BLaER1 treated with 17β-estradiol and CSF1 and Interleukin-3, amounts not matched to agents 10 nM and 100 nM (cell line): ENCODE data around the gene ITGA7.

Source experiments
- H3K27ac ChIP-seq, 11 experiments: shearing (Covaris generic); formaldehyde crosslinking; 2 replicates each; pipeline ENCODE4 v1.8.1; 2022
- H3K27me3 ChIP-seq, 11 experiments: shearing (Covaris generic); formaldehyde crosslinking; 2 replicates each; pipeline ENCODE4 v1.8.1; 2022
- H3K36me3 ChIP-seq, 11 experiments: shearing (Covaris generic); formaldehyde crosslinking; 2 replicates each; pipeline ENCODE4 v1.8.1; 2022
- H3K4me1 ChIP-seq, 10 experiments: shearing (Covaris generic); formaldehyde crosslinking; 2 replicates each; pipeline ENCODE4 v1.8.1; 2022
- H3K4me2 ChIP-seq, 11 experiments: shearing (Covaris generic); formaldehyde crosslinking; 2 replicates each; pipeline ENCODE4 v1.8.1; 2022
- H3K4me3 ChIP-seq, 10 experiments: shearing (Covaris generic); formaldehyde crosslinking; 2 replicates each; pipeline ENCODE4 v1.8.1; 2022
- H3K9ac ChIP-seq, 11 experiments: shearing (Covaris generic); formaldehyde crosslinking; 2 replicates each; pipeline ENCODE4 v1.8.1; 2022
- H3K9me3 ChIP-seq, 11 experiments: shearing (Covaris generic); formaldehyde crosslinking; replicated peaks in 1 of 11; 2 replicates each; pipeline ENCODE4 v1.8.1; 2022
- H4K20me1 ChIP-seq, 11 experiments: shearing (Covaris generic); formaldehyde crosslinking; 2 replicates each; pipeline ENCODE4 v1.8.1; 2022
- Cebpa-rat ChIP-seq, 11 experiments: shearing (Covaris generic); IDR thresholded peaks; 2 replicates each; pipeline ENCODE4 v1.8.1; 2022

Gene ITGA7

DNA sequence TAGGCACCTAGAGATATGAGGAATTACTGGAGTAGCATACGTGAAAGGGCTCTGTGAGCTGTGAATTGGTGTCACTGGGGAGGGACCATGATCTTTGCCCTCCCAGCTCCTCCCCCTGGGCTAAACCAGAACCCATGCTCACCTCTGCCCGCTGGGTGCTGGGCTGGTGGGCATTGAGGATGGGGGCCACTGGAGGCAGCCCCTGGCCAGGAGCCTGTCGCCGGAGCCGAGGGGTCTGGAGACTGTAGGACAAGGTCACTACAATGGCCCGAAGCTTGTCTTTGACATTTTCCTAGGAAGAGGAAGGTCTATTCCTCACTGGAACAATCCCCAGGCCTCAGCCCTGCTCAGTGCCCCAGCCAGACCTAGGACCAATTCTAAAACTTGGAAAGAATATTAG, 11.6 kb downstream of the ITGA7 start:
- H3K27ac ChIP-seq: no peak overlapping the region
- no peaks in the 10 kb centered on the region for H3K36me3 ChIP-seq
- peaks cover 0 to 11% (median 6%) of the 10 kb centered on the region in 10 experiments; a peak in 11 of 20 replicates for H3K4me1 ChIP-seq
- no peak overlapping the region for H3K9ac ChIP-seq
- H3K4me3 ChIP-seq: no peak overlapping the region
- no peak overlapping the region for H3K4me2 ChIP-seq
- no peaks in the 10 kb centered on the region; a peak in 1 of 22 replicates for H4K20me1 ChIP-seq
- no peaks in the 10 kb centered on the region for H3K27me3 ChIP-seq
- no peak for TF ChIP-seq Cebpa-rat (IDR thresholded peaks at IDR 0.05)
- H3K9me3 ChIP-seq: no peaks in the 10 kb centered on the region

DNA sequence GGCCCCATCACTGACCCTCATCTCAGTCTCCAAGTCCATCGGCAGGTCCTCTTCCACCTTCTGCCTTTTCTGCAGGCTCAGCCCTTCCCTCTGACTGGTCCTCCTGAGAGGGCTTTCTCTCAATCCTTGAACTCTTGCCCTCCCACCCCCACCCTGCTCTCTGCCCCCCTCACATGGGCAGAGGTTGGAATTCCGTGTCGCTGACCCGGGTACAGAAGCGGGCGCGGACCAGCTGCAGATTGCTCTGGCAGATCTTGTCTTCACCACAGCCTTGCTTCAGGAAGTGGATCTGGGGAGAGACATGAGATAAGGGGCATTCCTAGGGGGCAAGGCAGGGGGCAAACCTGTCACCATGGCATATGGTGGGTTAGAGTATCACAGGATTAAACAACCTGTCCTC, 12.4 kb downstream of the ITGA7 start:
- no peaks in the 10 kb centered on the region for H4K20me1 ChIP-seq
- no peak overlapping the region for H3K4me2 ChIP-seq
- H3K9me3 ChIP-seq: no peaks in the 10 kb centered on the region
- no peak for TF ChIP-seq Cebpa-rat (IDR thresholded peaks at IDR 0.05)
- H3K4me3 ChIP-seq: no peak overlapping the region
- H3K4me1 ChIP-seq: peaks cover 0 to 4% (median 0%) of the 10 kb centered on the region in 10 experiments; a peak in 5 of 20 replicates
- H3K27ac ChIP-seq: no peak overlapping the region
- no peaks in the 10 kb centered on the region for H3K36me3 ChIP-seq
- H3K27me3 ChIP-seq: no peaks in the 10 kb centered on the region
- no peak overlapping the region for H3K9ac ChIP-seq

GRCh38 chr12:55694651-55695050, 13.1 kb downstream of the ITGA7 start:
- H4K20me1 ChIP-seq: no peaks in the 10 kb centered on the region
- H3K9ac ChIP-seq: no peak overlapping the region
- TF ChIP-seq Cebpa-rat (IDR thresholded peaks at IDR 0.05): no peak
- no peak overlapping the region for H3K4me2 ChIP-seq
- no peaks in the 10 kb centered on the region for H3K27me3 ChIP-seq
- H3K4me1 ChIP-seq: 0 out of 20 replicates have a peak, but pooled peaks cover 0 to 4% (median 0%) of the 10 kb centered on the region in 10 experiments
- no peaks in the 10 kb centered on the region for H3K36me3 ChIP-seq
- H3K27ac ChIP-seq: no peak overlapping the region
- H3K4me3 ChIP-seq: no peak overlapping the region
- H3K9me3 ChIP-seq: no peaks in the 10 kb centered on the region

DNA sequence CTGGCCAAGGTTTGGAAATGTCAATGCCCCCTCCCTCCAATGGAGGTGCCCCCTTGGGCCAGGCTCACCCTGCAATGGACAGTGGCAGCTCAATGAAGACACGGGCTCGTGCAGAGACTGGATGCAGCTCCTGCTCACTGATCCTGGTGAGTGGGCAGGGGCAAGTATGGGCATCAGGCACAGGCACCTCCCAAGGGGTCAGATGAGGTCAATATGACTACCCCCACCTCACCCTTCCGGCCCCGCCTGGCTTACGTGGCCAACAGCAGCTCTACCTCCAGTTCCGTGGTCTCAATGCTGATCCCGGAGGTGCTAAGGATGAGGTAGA, 13.6 kb downstream of the ITGA7 start:
- Histone ChIP-seq H3K27me3 (no peaks in the 10 kb centered on the region), H3K4me3 (no peak overlapping the region), H3K9ac (no peak overlapping the region), H4K20me1 (no peaks in the 10 kb centered on the region), H3K9me3 (no peaks in the 10 kb centered on the region), H3K4me2 (no peak overlapping the region), H3K36me3 (no peaks in the 10 kb centered on the region), H3K4me1 (0 out of 20 replicates have a peak, but pooled peaks cover 0 to 4% (median 0%) of the 10 kb centered on the region in 10 experiments), H3K27ac (no peak overlapping the region)
- no peak for TF ChIP-seq Cebpa-rat (IDR thresholded peaks at IDR 0.05)

DNA sequence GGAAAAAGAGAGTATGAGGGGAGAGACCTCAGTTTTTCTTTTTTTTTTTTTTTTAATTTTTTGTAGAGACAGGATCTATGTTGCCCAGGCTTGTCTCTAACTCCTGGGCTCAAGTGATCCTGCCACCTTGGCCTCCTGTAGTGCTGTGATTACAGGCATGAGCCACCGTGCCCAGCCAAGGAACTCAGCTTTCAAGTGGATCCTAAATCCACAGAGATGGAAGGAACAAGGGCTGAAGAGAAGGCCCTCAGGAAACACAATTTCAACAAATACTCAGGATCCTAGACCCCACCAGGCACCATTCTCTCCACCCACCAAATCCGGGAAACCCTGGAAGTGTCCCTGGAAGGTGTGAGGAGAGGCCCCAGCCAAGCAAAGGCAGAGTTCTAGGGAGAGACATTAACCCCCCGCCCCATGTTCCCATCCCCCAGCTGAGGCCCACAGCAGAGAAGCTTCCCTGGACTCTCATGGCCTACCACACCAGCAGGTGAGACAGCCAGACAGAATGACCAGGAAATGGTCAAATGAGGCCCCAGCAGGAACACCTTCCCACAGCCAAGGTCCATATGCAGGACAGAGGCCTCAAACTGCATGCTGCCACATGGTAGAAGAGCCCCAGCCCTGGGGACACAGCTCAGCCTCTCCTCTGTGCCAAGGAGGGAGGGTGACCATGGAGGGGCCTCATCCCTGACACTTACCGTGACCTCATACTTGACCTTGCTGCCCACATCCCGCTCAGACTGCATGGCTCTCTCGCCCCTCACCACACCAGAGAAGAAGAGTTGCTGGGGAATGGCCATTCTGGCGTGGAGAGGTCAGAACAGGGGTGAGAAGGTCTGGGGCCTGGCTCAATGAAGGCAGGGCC, 14.1 kb downstream of the ITGA7 start:
- no peak overlapping the region for H3K27ac ChIP-seq
- no peak overlapping the region for H3K4me2 ChIP-seq
- no peaks in the 10 kb centered on the region for H3K9me3 ChIP-seq
- no peaks in the 10 kb centered on the region for H3K27me3 ChIP-seq
- H4K20me1 ChIP-seq: no peaks in the 10 kb centered on the region
- 0 out of 20 replicates have a peak, but pooled peaks cover 0 to 4% (median 0%) of the 10 kb centered on the region in 10 experiments for H3K4me1 ChIP-seq
- no peak for TF ChIP-seq Cebpa-rat (IDR thresholded peaks at IDR 0.05)
- H3K9ac ChIP-seq: no peak overlapping the region
- no peak overlapping the region for H3K4me3 ChIP-seq
- H3K36me3 ChIP-seq: no peaks in the 10 kb centered on the region

GRCh38 chr12:55692631-55693322, 14.9 kb downstream of the ITGA7 start:
- H3K4me2 ChIP-seq: no peak overlapping the region
- H3K27me3 ChIP-seq: no peaks in the 10 kb centered on the region
- H4K20me1 ChIP-seq: no peaks in the 10 kb centered on the region
- no peak for TF ChIP-seq Cebpa-rat (IDR thresholded peaks at IDR 0.05)
- no peak overlapping the region for H3K27ac ChIP-seq
- 0 out of 20 replicates have a peak, but pooled peaks cover 0 to 4% (median 0%) of the 10 kb centered on the region in 10 experiments for H3K4me1 ChIP-seq
- H3K4me3 ChIP-seq: no peak overlapping the region
- no peaks in the 10 kb centered on the region for H3K36me3 ChIP-seq
- H3K9me3 ChIP-seq: no peaks in the 10 kb centered on the region
- no peak overlapping the region for H3K9ac ChIP-seq

DNA sequence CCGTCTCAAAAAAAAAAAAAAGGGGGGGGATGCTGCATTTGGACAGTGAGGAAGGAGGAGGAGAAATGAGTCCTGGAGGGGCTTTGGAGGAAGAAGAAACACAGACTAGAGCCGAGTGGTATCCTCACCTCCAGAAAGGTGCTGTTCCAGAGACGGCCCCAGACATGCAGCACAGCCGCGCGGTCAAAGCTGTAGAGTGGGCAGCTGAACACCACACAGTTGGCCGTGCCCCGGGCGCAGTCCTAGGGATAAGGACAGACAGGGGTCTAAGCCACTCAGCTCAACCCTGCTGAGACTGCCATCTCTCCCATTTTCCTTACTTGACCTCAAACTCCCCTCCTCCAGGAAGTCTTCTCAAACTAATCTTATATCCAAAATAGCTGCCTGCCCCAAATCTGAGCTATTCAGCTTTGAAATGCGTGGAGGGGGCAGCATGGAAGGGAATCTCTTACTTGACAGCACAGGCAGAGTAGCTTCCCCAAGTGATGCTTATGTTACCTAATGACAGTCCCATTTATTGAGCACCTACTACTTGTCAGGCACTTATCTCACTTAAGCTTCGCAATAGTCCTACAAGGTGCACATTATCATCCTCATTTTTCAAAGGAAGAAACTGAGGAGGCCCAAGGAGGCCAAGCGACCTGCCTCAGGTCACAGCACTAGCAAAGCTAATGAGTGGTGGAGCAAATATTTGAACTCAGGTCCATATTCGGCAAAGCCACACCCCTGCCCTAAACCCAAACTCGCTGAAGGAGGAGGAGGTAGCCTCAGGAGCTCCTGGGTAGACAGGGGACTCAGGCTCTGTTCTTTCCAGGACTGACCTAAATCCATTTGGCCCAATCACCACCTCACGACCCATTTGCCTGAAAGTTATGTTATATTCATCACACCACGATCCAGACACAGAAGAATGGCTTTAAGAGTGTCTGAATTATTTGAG, 18.7 kb downstream of the ITGA7 start:
- no peak overlapping the region for H3K4me3 ChIP-seq
- no peaks in the 10 kb centered on the region for H3K36me3 ChIP-seq
- no peak overlapping the region for H3K4me2 ChIP-seq
- H3K27ac ChIP-seq: no peak overlapping the region
- no peaks in the 10 kb centered on the region for H3K9me3 ChIP-seq
- no peak for TF ChIP-seq Cebpa-rat (IDR thresholded peaks at IDR 0.05)
- peaks cover 0 to 8% (median 0%) of the 10 kb centered on the region in 10 experiments; a peak in 3 of 20 replicates for H3K4me1 ChIP-seq
- H4K20me1 ChIP-seq: no peaks in the 10 kb centered on the region
- no peak overlapping the region for H3K9ac ChIP-seq
- H3K27me3 ChIP-seq: no peaks in the 10 kb centered on the region

DNA sequence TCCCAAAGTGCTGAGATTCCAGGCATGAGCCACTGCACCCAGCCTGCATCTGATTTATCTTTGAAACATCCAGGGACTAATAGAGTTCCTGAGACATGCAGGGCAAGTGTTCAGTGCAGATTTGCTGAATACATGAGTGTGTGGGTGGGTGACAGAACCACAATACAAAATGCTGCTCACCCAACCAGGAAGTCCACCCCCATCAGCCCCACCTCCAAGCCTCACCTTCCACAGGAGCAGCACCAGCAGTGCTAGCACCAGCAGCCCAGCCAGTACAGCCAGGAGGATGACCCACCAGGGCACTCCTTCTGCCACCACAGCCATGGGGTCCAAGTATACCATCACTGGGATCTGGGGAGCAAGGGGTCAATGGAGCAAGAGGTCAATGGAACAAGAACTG, 20.0 kb downstream of the ITGA7 start:
- Histone ChIP-seq H3K9me3 (no peaks in the 10 kb centered on the region), H3K4me3 (no peak overlapping the region), H4K20me1 (no peaks in the 10 kb centered on the region), H3K36me3 (no peaks in the 10 kb centered on the region), H3K4me2 (no peak overlapping the region; a peak in 1 of 22 replicates), H3K4me1 (peaks cover 0 to 16% (median 7%) of the 10 kb centered on the region in 10 experiments; a peak in 15 of 20 replicates), H3K9ac (no peak overlapping the region), H3K27me3 (no peaks in the 10 kb centered on the region), H3K27ac (no peak overlapping the region)
- TF ChIP-seq Cebpa-rat (IDR thresholded peaks at IDR 0.05): no peak
